T-helper 2 cell treated with Interferon-gamma antibody and Interleukin-4, amounts not matched to agents 5 μg/mL and 100 μg/mL, for 36 hours (primary cell): ENCODE data around the gene ICOSLG.
"Not testable (repeated sequence)": the region's sequence is repeated elsewhere in the genome, so short reads cannot be mapped to it uniquely, and the experiment has no call there.

Experiments used
- DNase-seq: peaks from one replicate; pipeline ENCODE4 v3.0.0; 2021; ENCODE audit warnings: low spot score
- H3K27ac Mint-ChIP-seq: one replicate; pipeline ENCODE4 v1.8.0; 2021; ENCODE audit warnings: mild to moderate bottlenecking, mixed read lengths
- H3K27me3 Mint-ChIP-seq: one replicate; pipeline ENCODE4 v1.8.0; 2021; ENCODE audit warnings: low read depth, mixed read lengths
- H3K36me3 Mint-ChIP-seq: one replicate; pipeline ENCODE4 v1.8.0; 2021; ENCODE audit warnings: low read depth, mixed read lengths
- H3K4me1 Mint-ChIP-seq: one replicate; pipeline ENCODE4 v1.8.0; 2021; ENCODE audit warnings: low read depth, mixed read lengths
- H3K4me3 Mint-ChIP-seq: one replicate; pipeline ENCODE4 v1.8.0; 2022; ENCODE audit warnings: mild to moderate bottlenecking, moderate library complexity, mixed read lengths
- H3K9me3 Mint-ChIP-seq: one replicate; pipeline ENCODE4 v1.8.0; 2021; ENCODE audit warnings: mixed read lengths

The ICOSLG gene

DNA sequence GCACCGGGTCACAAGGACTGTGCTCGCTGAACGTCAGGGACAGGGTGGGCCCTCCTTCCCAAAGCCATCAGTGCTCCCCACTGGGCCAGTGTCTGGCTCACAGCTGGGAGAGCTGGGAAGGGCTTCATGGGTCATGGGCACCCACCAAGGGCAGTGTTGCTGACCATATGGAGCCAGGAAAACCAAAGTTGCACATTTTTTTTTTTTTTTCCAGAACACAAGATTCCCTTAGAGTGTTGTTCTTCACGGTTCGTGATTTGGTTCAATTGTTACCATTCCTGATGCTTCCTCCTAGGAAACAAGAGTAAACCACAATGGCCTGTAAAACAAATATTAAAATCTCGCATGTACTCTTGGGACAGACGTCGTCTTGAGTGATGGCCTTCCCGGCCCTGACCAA lies 45.9 kb downstream of the ICOSLG start:
- not testable (repeated sequence) for H3K27ac Mint-ChIP-seq, H3K4me3 Mint-ChIP-seq, DNase-seq, H3K4me1 Mint-ChIP-seq, H3K9me3 Mint-ChIP-seq, H3K27me3 Mint-ChIP-seq, H3K36me3 Mint-ChIP-seq

DNA sequence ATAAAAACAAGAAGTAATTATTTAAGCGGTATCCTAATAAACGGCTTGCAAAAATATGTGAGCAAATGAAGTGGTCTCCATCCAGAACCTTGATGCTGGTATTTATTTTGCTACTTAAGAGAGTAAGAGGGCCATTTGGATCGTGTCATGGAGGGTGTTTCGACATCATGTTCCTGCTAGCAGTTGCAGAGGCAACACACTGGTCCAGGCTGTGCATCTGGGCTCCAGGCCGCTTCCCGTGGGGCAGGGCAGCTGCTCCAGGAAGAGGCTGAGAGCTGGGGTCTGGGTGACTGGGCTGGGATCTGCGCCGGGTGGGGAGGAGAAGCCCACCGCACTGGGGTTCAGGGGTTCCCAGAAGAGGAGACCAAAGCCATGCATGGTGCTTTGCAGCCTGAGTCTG lies 46.3 kb downstream of the ICOSLG start:
- H3K4me3 Mint-ChIP-seq, H3K36me3 Mint-ChIP-seq, H3K27me3 Mint-ChIP-seq, H3K9me3 Mint-ChIP-seq, DNase-seq, H3K4me1 Mint-ChIP-seq, H3K27ac Mint-ChIP-seq: not testable (repeated sequence)

DNA sequence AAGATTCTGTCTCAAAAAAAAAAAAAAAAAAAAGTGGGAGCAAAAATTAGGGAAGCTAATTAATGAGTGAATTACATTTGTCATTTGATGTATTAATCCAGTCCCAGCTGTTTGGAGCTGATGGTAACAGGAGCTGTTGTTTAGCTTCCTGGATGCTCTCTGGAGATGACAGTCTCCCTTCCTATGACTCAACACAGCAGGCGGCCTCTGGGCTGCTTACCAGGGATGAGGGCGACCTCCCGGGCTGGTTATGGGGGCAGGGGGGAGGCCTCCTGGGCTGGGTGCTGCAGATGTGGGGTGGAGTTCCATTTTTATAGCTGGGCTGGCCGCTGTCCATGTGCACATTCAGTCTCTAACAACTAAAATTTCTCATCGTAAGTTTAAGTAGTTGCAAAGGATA lies 47.6 kb downstream of the ICOSLG start:
- not testable (repeated sequence) for H3K4me3 Mint-ChIP-seq, H3K4me1 Mint-ChIP-seq, H3K36me3 Mint-ChIP-seq, H3K27me3 Mint-ChIP-seq, H3K27ac Mint-ChIP-seq, H3K9me3 Mint-ChIP-seq, DNase-seq

DNA sequence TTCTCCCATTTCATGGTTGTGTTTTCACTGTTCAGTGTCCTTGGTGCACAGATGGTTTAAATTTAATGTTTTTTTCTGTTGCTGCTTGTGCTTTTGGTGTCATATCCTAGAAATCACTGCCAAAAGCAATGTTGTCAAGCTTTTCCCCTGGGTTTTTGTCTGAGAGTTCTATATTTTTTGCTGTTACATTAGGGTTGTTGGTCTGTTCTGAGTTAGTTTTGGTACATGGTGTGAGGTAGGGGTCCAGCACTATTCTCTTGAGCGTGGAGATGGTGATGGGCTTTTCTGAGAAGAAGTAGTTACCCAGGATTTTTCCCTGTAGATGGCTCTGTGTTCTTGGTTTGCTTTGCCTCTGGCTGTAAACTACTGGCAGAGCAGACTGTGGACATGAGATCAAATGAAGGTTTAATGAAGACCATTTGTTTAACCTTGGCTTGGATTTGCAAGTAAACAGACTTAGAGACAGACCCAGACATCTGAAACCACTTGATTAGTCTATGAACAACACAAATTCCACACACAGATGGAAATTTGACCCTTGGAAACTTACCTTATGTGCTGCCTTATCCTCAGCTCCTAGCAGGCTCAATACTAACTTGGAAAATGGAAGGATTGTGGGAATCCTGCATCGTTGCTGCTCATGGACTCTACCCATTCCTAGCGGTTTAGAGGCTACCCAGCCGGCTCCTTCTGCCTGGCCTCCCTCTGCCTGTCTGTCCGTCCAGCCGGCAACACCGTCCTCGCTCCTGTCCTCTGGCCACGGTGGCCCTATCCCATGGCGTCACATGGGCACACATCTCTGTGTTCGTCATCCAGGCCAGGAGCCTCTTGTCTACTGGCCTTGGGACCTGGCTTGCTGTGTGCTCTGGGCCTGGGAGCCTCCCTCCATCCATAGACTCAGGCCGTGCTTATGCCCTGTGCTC lies 50.1 kb downstream of the ICOSLG start:
- not testable (repeated sequence) for H3K27me3 Mint-ChIP-seq, H3K27ac Mint-ChIP-seq, H3K36me3 Mint-ChIP-seq, H3K4me3 Mint-ChIP-seq, H3K4me1 Mint-ChIP-seq, DNase-seq, H3K9me3 Mint-ChIP-seq

DNA sequence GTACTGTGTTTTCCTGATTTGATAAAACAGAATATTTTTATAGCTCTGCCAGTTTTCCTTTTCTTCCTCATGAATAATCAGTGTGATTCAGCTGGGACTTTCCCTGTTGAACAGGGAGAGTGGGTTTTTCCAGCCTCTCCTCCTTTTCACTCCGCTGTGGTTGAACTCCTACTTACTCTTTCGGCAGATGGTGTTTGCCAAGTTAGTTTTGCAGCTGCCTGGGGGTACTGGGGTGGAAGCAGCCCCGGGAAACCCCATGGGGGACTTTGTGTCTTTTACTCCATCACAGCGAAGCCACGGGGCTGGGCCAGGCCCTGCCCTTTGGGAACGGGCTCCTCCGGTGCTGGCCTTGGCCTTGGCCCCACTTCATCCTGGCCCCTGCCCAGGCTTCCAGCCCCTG lies 55.9 kb downstream of the ICOSLG start:
- H3K4me1 Mint-ChIP-seq, H3K4me3 Mint-ChIP-seq, H3K9me3 Mint-ChIP-seq, DNase-seq, H3K27me3 Mint-ChIP-seq, H3K36me3 Mint-ChIP-seq, H3K27ac Mint-ChIP-seq: not testable (repeated sequence)

DNA sequence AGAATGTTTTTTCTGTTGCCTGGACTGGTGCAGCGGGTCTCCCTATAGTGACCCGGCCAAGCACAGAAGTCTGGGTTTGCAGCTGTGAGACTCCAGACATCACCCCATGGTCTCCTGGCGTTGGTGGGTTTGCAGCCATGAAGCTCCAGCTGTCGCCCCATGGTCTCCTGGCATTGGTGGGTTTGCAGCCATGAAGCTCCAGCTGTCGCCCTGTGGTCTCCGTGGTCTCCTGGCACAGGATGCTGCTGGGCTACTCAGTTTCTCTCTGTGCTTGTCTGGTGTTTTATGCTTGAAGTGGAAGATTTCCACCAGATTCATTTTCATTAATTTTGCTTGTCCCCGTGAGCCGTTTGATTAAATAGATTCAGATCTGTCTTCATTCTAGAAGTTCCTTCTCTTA lies 58.5 kb downstream of the ICOSLG start:
- H3K27ac Mint-ChIP-seq, H3K27me3 Mint-ChIP-seq, DNase-seq, H3K4me1 Mint-ChIP-seq, H3K9me3 Mint-ChIP-seq, H3K36me3 Mint-ChIP-seq, H3K4me3 Mint-ChIP-seq: not testable (repeated sequence)

DNA sequence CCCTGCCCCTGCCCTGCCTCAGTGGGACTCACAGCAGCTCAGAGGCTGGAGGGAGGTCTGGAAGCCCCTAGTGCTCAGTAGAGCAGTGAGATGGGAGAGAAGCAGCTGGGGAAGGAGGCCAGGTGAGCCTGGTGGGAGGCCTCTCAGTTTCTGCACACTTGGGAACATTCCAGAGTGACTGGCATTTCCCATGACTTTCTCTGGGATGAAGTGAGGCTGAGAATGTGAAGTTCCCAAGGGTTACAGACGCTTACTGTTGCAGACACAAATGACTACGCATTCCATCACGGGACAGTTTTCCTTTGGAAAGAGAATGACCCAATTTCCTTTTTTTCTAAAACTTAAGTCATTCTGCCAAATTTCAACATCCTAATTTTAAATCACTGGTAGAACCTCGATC lies 59.2 kb downstream of the ICOSLG start:
- not testable (repeated sequence) for DNase-seq, H3K27me3 Mint-ChIP-seq, H3K4me3 Mint-ChIP-seq, H3K36me3 Mint-ChIP-seq, H3K9me3 Mint-ChIP-seq, H3K27ac Mint-ChIP-seq, H3K4me1 Mint-ChIP-seq

DNA sequence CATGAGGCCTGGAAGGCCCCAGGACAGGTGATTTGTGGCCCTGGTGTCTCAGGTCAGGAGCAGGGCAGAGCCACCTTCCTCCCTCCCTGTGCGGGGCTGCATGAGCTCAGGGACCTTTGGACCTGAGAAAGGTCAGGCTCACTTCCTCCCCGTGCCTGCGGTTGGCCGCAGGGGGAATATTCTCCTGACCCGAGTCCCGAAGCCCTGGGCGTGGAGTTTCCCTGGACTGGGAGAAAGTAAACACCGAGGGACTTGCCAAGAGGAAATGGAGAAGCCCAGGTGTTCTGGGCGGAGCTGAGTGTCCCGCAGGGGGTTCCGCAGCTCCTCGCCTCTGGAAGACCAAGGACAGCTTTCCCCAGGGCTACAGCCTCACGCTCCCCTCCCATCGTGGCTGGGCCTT lies 64.6 kb downstream of the ICOSLG start:
- DNase-seq, H3K4me1 Mint-ChIP-seq, H3K36me3 Mint-ChIP-seq, H3K4me3 Mint-ChIP-seq, H3K27me3 Mint-ChIP-seq, H3K9me3 Mint-ChIP-seq, H3K27ac Mint-ChIP-seq: not testable (repeated sequence)

DNA sequence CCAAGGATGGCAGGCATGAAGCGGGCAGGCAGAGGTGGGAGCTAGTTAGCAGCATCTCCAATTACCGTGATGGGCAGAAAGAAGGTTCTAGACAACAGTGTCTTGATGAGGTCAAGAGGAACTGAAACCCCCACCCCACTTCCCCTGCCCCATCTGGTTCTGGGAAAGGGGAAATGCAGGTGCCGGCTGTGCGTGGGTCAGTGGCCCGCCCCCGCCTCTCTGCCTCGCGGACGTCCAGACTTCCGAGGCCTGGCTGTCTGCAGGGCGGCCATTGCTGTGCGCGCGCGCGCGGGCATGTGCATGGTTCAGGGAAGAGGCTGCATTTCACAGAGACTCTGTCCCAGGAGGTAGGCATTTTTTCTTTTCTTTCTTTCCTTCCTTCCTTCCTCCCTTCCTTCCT lies 65.6 kb downstream of the ICOSLG start:
- not testable (repeated sequence) for H3K4me3 Mint-ChIP-seq, H3K9me3 Mint-ChIP-seq, H3K36me3 Mint-ChIP-seq, H3K27ac Mint-ChIP-seq, H3K27me3 Mint-ChIP-seq, DNase-seq, H3K4me1 Mint-ChIP-seq
